Measurements from ENCODE around the gene CTNNBL1.
A peak's percentile ranks its signal among the peaks of the same experiment; 100 is the strongest.
"Not testable (repeated sequence)": the region's sequence is repeated elsewhere in the genome, so short reads cannot be mapped to it uniquely, and the experiment has no call there.

The CTNNBL1 gene, protein sequence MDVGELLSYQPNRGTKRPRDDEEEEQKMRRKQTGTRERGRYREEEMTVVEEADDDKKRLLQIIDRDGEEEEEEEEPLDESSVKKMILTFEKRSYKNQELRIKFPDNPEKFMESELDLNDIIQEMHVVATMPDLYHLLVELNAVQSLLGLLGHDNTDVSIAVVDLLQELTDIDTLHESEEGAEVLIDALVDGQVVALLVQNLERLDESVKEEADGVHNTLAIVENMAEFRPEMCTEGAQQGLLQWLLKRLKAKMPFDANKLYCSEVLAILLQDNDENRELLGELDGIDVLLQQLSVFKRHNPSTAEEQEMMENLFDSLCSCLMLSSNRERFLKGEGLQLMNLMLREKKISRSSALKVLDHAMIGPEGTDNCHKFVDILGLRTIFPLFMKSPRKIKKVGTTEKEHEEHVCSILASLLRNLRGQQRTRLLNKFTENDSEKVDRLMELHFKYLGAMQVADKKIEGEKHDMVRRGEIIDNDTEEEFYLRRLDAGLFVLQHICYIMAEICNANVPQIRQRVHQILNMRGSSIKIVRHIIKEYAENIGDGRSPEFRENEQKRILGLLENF

DNA sequence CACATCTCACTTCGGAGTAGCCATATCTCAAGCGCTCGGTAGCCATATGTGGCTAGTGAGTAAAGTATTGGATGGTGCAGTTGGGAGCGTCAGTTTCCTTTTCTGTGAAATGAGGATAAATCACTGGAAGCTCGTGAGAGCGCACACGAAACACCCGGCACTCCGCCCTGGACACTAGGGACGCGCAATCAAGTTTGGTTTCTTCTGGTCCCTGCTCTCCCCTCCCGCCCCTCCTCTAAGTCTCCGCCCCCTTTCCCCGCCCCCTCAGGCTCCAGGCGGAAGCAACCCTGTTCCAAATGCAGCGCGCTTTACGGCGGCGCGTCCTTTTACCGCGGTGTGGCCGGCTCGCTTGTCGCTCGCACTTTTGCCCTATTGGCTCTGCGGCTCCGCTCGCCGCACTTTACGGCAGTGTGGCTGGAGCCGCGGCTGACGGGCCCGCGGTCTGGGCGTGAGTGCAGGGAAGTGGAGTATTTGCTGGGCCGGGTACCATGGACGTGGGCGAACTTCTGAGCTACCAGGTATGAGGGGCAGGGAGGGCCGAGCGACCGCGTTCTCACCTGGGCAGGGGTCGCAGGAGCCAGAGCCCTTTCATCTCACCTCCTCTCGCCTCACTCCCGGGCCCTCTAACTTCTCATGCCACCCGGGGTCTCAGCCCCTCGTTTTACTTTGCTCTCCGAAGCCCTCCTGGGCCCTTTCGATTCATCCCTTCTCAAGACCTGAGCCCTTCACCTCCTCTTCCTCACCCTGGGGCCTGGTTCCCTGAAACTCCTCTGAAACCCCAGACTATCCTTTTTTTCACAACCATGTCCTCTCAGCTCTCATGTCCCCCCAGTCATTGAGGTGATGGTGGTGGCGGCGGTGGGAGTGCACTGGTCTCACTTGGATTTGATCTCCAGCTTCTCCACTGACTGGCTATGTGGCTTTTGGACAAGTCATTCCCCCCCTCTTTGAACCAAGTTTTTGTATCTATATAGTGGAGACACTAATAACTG lies at the start of gene CTNNBL1:
Gene CTNNBL1, plus strand, starts transcription at position 396 of the 992 bp plus-strand sequence. Its CDS starts 93 bp downstream, at position 489.
- peak; percentile 85 for DNase-seq

DNA sequence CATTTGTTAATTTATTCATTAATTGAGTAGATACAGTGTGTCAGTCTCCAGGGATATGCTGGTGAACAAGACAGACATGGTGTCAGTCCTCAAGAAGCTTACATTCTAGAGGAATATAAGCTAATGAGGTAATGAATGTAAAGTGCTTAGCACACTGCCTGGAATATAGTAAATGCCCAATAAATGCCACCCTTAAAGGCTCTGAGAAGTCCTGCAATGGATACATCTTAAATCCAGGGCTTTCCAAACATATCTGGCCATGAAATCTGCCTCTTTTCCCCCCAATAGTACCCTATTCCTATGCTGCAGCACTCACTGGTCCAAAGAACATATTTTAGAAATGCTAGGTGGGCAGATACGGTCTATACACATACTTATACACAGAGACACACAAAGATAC lies 49.2 kb upstream of the CTNNBL1 start:
- no peak for DNase-seq

DNA sequence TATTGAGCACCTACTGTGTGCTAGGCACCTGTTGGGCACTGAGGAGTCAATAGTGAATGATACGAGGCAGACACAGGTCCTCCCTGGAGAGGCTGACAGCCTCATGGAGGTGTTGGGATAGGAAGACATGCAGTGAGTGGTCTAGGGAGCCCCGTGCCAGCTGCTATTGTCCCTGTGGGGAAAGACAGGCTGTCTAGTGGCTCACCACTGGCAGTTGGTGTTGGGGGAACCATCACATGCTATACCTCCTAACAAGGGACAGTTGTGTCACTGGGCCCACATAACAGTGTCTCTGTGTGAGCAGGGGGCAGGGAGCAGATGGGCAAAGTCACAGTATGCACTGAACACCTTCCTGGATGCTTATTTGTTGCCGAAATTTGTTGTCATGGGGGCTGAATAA lies 45.9 kb upstream of the CTNNBL1 start:
- DNase-seq, result no peak

DNA sequence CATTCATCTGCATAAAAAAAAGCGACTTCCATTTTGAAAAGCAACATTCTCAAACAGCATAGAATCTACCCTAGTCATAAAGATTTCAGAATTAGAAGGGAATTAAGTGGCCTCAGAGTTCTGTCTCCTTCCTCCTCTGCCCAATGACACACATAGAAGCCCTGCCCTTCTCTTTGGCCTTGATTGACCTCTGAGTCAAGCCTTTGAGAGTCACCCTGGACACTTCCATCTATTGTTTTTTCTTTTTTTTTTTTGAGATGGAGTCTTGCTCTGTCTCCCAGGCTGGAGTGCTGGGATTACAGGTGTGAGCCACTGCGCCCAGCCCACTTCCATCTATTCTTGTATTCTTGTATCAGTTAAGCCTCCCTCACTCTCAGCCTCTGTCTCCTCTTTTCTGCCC lies 44.8 kb upstream of the CTNNBL1 start:
- DNase-seq, result no peak

DNA sequence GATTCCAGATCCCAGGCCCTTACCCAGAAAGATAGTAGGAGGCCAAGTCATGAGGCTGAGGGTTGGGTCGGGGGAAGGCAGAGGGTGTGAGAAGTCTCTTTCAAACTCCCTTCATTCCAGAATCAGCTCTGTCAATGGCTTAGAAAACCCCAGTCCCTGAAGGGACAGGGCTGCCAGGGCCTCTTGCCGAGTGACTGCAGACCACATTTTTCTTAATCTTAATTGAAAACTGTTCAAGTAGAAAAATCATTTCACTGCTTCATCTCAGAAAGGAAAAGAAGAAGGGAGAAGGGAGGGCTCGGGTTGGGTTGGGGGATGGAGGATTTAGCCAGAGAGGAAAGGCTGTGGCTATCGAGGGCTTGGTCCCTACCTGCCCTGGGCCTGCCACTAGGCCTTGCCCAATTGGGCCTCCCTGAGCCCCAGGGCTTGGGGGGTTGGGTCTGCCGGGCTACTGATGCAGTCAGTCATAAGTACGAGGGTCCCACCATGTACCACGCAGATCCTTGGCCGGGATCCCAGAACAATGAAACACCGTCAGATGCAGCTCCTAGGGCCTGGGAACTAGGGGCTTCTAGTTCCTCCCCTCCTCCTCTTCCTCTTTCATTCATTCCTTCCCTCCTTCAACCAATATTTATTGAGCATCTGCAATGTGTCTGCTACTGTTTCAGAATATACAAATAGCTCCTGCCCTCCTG lies 44.0 kb upstream of the CTNNBL1 start:
- DNase-seq, result no peak

DNA sequence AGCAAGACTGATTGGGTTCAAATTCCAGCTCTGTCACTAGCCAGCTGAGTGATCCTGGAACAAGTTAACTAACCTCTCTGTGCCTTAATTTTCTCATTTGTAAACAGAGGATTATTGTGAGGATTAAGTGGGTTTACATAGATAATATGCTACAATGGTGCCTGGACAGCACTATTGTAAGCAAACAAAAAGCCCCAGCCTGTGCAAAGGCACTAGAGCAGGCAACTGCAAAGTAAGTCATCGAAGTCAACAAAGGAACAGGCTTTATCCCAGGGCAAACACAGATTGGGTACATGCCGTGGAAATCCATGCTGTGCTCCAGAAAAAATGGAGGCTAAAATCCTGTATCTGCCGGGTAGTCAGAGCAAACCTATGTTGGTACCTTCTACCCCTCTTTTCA lies 43.2 kb upstream of the CTNNBL1 start:
- no peak for DNase-seq

DNA sequence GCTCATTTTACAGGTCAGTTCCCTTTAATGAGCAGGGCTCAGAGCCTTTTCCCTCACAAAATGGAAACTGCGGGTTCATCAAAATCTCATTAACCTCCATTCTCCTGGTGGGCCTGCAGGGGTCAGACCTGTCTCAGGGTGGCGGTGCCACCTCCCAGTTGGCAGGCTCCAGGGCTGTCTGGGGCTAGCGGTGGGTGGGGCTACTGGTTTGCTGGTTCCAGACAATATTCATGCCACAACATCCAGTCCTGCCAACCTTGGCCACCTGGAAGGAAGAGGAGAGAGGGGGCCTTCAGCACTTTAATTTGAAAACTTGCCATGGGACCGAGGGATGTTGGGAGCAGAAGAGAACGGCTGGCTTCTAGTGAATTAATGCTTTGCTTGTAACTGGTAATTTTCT lies 41.9 kb upstream of the CTNNBL1 start:
- DNase-seq, result no peak

DNA sequence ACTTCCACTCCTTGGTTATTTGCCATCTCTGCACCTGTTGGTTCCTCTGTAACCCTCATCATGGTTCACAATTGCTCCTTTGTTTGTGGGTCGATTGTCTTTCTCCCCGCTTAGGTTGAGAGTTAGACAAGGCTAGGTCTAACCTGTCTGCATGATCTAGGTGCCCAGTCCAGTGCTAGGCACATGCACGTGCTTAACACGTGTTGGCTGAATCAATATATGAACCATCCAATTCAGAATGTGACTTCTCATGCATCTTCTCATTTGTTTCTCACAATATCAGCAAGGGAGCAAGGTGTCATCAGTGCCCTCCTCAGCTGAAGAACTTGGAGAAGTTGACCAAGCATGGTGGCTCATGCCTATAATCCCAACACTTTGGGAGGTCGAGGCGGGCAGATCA lies 36.9 kb upstream of the CTNNBL1 start:
- DNase-seq, result no peak

DNA sequence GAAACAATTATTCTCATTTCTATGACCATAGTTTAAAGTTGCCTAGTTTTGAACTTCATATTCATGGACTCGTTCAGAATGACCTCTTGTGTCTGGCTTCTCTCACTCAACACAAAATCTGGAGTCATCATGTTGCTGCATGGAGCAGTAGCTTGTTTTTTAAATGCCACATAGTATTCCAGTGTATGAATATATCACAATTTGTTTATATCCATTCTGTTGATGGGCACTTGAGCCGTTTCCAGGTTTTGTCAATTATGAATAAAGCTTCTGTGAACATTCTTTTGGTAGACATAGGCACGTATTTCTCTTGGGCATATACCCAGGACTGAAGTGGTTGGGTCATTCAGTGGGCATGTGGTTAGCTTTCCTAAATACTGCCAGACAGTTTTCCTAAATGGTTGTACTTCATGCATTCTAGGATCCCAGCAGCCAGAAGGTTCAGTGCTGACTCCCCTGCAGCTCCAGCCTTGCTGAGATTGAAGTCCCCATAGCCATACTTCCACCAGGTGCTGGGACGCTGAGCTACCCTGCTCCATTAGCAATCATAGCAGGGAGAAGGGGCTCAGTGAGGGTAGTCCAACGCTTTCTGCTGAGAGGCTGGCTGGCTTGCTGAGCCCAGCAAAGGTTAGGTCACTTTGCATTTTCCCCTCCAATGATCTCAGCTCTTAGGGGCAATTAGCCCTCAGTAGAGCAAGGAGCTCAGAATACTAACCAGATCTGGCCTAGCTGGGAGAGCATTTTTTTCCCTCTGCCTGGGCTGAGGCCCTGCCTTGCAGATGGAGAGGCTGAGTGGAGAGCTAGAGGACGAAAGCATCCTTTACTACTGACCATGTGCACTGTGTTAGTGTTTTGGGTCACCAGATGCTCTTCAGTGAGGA lies 35.7 kb upstream of the CTNNBL1 start:
- DNase-seq, result no peak

DNA sequence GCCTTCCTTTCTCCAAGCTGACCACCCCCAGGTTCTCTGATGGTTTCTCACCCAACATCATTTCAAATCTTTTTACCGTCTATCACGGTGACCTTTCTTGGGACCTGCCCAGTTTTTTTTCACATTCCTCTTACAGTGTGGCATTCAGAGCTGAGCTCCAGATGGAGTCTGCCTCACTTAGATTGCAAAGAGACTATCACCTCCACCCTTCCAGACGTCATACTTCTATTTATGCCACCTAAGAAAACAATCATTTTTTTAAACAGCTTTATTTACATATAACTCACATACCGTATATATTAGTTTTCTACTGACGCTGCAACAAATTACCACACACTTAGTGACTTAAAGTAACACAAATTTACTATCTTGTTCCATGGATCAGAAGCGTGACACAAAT lies 32.3 kb upstream of the CTNNBL1 start:
- no peak for DNase-seq

DNA sequence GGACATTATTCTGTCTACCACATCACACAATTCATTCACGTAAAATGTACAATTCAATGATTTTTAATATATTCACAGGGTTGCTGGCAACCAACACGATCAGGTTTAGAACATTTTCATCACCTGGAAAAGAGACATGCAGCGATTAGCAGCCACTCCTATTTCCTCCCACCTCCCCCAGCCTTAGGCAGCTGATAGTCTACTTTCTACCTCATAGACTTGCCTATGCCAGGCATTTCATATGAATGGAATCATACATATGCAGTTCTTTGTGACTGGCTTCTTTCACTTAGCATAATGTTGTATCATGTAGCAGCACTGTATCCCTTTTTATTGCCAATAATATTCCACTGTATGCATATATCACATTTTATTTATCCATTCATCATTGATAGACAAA lies 31.5 kb upstream of the CTNNBL1 start:
- DNase-seq, result no peak

DNA sequence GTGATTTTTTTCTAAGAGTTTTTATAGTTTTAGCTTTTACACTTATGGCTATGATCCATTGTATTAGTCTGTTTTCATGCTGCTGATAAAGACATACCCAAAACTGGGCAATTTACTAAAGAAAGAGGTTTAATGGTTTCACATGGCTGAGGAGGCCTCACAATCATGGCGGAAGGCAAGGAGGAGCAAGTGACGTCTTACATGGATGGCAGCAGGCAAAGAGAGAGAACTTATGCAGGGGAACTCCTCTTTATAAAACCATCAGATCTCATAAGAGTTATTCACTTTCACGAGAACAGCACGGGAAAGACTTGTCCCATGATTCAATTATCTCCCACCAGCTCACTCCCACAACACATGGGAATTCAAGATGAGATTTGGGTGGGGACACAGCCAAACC lies 29.2 kb upstream of the CTNNBL1 start:
- DNase-seq, result not testable (repeated sequence)

DNA sequence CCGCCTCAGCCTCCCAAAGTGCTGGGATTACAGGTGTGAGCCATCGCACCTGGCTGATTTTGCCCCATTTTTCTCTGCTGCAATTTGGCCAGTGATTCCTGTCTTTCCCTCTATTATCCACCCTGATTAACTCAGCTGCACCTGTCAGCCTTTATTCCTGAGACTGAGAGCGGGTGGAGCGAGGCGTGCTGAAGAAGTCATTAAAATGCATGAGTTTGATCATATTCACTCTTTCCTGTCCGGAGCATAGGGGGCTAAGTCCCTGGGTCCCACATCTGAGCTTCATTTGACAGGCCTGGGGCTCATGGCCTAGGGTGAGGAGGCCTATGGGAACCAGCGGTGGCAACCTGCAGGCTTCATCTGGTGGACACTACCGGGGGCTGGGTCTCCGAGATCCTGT lies 25.7 kb upstream of the CTNNBL1 start:
- DNase-seq, result no peak

DNA sequence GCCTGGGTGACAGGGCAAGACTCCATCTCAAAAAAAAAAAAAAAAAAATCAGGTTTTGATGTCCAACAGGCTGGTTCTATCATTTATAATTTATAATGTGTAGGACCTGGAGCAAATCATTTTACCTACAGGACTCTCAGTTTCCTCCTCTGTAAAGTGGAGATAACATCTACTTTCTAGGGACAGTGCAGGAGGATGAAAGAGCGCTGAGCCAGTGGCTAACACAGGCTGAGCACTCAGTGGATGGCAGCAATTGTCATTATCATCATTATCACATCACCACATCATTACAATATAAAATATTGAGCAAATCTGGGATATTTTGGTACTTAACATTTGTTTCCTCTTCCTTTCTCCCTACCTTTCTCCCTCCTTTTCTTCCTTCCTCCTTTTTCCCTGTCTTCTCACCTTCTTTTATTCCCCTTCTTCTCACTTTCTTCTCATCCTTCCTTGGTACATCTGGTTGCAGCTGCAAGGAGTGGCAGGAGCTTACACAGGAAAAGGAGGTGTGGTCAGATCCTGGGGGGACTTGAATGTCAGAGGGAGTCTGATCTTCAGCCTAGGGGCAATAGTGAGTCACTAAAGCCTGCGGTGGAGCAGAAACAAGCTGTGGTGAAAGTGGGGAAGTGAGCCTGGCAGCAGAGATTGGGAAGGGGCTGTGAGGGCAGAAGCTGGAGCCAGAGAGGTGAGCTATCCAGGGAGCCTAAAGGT lies 24.6 kb upstream of the CTNNBL1 start:
- no peak for DNase-seq

DNA sequence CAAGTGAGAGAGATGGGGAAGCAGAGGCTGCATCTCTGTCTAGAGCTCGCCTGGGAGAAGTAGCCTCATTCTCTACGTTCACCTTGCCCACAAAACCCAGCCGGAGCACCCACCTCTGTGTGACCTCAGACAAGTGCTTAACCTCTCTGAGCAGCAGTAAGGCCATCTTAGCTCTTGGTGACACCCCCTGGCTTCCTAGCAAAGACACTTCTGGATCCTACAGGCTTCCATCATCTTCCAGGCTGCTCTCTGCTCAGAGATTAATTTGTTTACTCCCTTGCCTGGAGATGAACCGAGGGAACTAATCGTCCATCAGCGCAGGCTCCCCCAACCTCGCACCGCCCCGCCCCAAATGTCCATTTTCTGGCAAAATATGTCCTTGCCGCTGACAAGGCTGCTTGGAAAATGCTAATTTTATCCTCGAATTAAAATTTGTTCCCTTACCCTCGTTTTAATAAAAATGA lies 24.0 kb upstream of the CTNNBL1 start:
- no peak for DNase-seq

DNA sequence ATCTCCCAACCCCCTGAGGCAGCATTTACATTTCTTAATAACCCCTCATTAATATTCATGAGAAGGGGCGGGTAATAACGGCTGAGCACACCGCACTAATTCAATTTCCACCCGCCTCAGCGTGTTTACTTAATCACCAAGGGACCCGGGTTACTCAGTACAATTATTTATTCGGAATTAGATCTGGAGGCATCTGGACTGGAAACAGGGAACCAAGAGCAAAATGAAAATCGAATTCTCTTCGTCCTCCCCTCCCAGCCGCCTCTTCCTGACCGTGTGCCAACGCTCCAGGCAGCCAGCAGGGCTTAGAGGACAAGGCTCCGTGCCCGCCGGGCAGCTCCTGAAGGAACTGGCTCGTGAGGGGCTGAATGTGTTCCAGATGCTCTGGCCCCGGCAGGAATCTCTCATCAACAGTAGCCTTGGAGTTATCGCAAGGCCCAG lies 23.5 kb upstream of the CTNNBL1 start:
- no peak for DNase-seq

DNA sequence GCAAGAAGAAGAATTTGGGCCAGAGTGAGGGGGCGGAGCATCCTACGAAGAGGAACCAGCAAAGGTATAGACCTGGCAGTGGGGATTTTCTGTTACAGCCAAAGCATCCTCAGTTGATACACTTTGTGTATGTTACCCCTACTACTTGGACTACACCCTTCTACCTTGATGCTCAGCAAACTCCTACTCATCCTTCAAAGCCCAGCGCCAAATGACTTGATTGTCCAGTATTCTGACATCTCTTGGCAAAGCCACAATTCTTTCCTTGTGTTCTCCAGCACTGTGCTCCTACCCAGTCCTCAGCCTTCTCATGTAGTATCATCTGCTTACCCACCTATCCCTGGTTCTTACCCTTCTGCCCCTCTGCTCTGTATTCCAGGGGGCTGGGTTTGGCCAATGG lies 21.7 kb upstream of the CTNNBL1 start:
- DNase-seq, result no peak

DNA sequence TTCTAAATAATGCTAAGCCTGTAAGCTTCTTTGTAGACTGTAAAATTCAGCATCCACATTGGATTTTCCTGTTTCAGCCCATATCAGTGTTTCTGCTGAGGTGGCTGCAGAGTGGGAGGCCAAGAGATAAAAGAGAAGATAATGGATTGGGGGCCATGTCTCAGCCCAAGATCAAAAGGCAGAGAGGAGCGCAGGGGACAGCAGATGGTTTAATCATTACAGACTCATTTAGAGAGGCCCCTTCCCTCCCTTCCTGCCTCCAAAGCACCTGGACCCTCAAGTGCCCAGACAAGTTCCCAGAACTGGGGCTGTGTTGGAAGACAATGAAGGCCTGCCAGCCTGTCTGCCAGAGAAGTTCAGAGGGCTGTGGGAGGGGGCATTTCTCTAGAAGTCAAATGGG lies 20.4 kb upstream of the CTNNBL1 start:
- no peak for DNase-seq

DNA sequence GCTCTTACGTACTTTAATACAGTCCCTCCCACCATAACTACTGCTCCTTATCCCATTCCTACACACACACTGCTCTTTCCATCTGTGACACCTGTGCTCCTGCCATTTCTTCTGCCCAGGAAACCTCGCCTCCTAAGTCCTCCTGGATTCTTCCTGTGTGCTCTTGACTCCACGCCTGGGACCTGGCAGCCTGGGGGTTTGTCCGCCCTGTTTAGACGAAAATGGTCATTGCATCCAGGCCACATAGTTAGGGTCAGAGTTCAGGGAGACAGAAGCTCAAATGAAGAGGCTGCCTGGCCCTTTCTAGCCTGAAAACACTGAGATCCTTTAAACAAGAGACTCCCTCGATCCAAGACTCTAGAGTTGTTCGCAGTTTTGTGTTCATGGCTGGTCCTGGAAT lies 17.4 kb upstream of the CTNNBL1 start:
- DNase-seq, result no peak

DNA sequence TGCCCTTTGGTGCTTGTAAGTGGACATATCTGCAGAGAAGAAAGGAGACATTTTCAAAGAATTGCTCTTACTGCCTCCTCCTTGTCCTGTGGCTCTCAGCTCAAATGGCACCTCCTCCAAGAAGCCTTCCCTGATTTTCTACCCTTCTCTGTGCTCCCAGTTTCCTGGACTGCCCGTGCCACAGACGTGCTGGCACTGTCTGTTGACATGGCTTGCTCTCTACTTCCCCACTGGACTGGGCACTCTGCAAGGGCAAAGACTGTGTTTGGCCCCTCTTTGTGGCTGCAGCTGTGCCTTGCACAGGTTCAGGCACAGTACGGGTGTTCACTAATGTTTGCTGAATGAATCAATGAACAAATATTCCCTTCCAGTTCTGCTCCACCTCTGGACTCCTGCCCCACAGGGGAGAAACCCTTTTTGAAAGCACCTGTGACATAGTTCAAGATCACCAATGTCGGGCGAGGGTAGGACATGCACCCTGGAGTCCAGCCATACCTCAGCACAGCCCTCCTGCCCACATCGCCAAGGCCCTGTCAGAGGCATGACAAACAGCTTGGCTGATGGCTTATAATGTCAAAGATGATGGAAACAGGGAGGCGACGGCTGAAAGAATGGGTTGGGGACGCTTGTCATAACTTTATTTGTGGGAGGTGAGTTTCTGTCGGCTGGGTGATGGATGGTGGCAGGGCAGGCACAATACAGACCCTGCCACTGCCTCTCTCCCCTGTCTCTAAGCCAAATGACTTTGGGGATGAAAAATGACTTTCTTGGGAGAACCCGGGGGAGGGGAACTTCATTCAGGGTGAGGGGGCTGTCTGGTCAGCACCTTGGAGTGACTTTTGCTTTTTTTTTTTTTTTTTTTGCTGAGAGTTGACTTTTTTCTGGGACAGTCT lies 15.6 kb upstream of the CTNNBL1 start:
- DNase-seq, result no peak

Measured in NCI-H1436 treated with DMSO at 0.1 percent for 48 hours (cell line).